CD4-positive, alpha-beta T cell (primary cell): Measurements from ENCODE around the gene PCDHB15. TPM values are rescaled to one million over a fixed set of nuclear protein-coding genes. Genes with fewer than 3 reads are reported as not detected.
"Not testable (repeated sequence)": the region's sequence is repeated elsewhere in the genome, so short reads cannot be mapped to it uniquely, and the experiment has no call there.

Experiments used
- ATAC-seq: fragments of 200-7000 bp; cut with Tn5 transposase; one replicate; pipeline ENCODE4 v1.10.0; 2022; ENCODE audit warnings: mild to moderate bottlenecking; ENCODE audit not compliant: poor library complexity
- CTCF ChIA-PET: fragments of 350-600 bp; sonication (Branson Sonifier 250); formaldehyde crosslinking; loops from one replicate; lab custom pipeline; 2021; ENCODE audit warnings: antibody characterized with exemption, inconsistent platforms; lab: Charles Lee
- POLR2A ChIA-PET: fragments of 350-600 bp; sonication (Branson Sonifier 250); formaldehyde crosslinking; loops from one replicate; lab custom pipeline; 2021; ENCODE audit warnings: antibody characterized with exemption, inconsistent platforms; lab: Charles Lee
- DNase-seq, 14 experiments: peaks; one replicate each; pipeline ENCODE4 v3.0.0-alpha.2; 2013 to 2020; ENCODE audit warnings: mixed read lengths in 2 of 14
- H3K27ac ChIP-seq, 2 donors: one replicate each; pipeline versions ENCODE4 v1.5.1 to v1.7.0; 2013; ENCODE audit warnings: low read length in 2 of 2, low read depth in 1 of 2, mild to moderate bottlenecking in 1 of 2
- H3K27me3 ChIP-seq, 2 experiments: 1 replicate in 1 of 2; 2 replicates in 1 of 2; pipeline versions ENCODE4 v1.6.1 to v1.7.0; 2013; ENCODE audit warnings: low read length in 2 of 2, control low read depth in 1 of 2, mild to moderate bottlenecking in 1 of 2, moderate library complexity in 1 of 2; ENCODE audit not compliant: insufficient read depth in 2 of 2, control insufficient read depth in 1 of 2
- H3K36me3 ChIP-seq: one replicate; pipeline ENCODE4 v1.6.1; 2013; ENCODE audit warnings: low read length, control low read depth; ENCODE audit not compliant: insufficient read depth
- H3K4me1 ChIP-seq: one replicate; pipeline ENCODE4 v1.6.1; 2013; ENCODE audit warnings: low read length, control low read depth; ENCODE audit not compliant: insufficient read depth
- H3K4me3 ChIP-seq: one replicate; pipeline ENCODE4 v1.5.1; 2013; ENCODE audit warnings: mild to moderate bottlenecking, low read length, moderate library complexity
- H3K9me3 ChIP-seq, 2 experiments: 1 replicate in 1 of 2; 2 replicates in 1 of 2; pipeline versions ENCODE4 v1.6.1 to v1.7.0; 2013; ENCODE audit warnings: low read length in 2 of 2, mild to moderate bottlenecking in 2 of 2, control low read depth in 1 of 2, moderate library complexity in 1 of 2; ENCODE audit not compliant: control insufficient read depth in 1 of 2, insufficient read depth in 1 of 2
- H3K27ac Mint-ChIP-seq: one replicate; pipeline ENCODE4 v1.8.0; 2020; ENCODE audit warnings: mixed read lengths
- H3K27me3 Mint-ChIP-seq: one replicate; pipeline ENCODE4 v1.8.0; 2021; ENCODE audit warnings: mixed read lengths
- H3K36me3 Mint-ChIP-seq: one replicate; pipeline ENCODE4 v1.8.0; 2021; ENCODE audit warnings: low read depth, mixed read lengths
- H3K4me1 Mint-ChIP-seq: one replicate; pipeline ENCODE4 v1.8.0; 2021; ENCODE audit warnings: low read depth, mixed read lengths
- H3K4me3 Mint-ChIP-seq: one replicate; pipeline ENCODE4 v1.8.0; 2020; ENCODE audit warnings: mild to moderate bottlenecking, mixed read lengths
- H3K9me3 Mint-ChIP-seq: one replicate; pipeline ENCODE4 v1.8.0; 2020; ENCODE audit warnings: mixed read lengths
- CTCF ChIP-seq: fragments of 200-600 bp; IDR thresholded peaks from one replicate; pipeline ENCODE4 v1.8.0; 2022; ENCODE audit warnings: antibody characterized with exemption, mild to moderate bottlenecking
- intact Hi-C, 2 experiments: fragments of 100-400 bp; cut with DNase I in 1 of 2; cut with micrococcal nuclease in 1 of 2; formaldehyde crosslinking; loops; one replicate each; pipeline versions ENCODE4 v1.15.1 to v1.9.0; 2023 to 2025; cut with DNase I, micrococcal nuclease
- total RNA-seq, 174 experiments: library from RNA in 2 of 174; stranded (reverse) in 2 of 174; gene quantifications; one replicate each; pipeline ENCODE4 v1.2.3 and lab custom pipeline; 2021 to 2026

Gene PCDHB15
- total RNA-seq, 2 experiments from 2014 or later = not detected

GRCh38 chr5:141241496-141241895 is 3.7 kb upstream of the PCDHB15 start:
- peaks cover 37 to 56% of the 10 kb centered on the region in 2 experiments for H3K27me3 ChIP-seq
- peaks cover 69% of the 10 kb centered on the region for H3K27me3 Mint-ChIP-seq
- CTCF ChIA-PET = no interaction called here

GRCh38 chr5:141246971-141247370 is 1.8 kb downstream of the PCDHB15 start:
- H3K4me3 ChIP-seq, DNase-seq, POLR2A ChIA-PET, intact Hi-C loops, H3K4me1 Mint-ChIP-seq, H3K36me3 ChIP-seq, H3K27ac ChIP-seq, H3K27ac Mint-ChIP-seq, H3K4me1 ChIP-seq, H3K4me3 Mint-ChIP-seq, CTCF ChIA-PET, ATAC-seq: not testable (repeated sequence)
- Mint-ChIP-seq H3K36me3 (peaks cover 40% of the 10 kb centered on the region), H3K27me3 (peaks cover 43% of the 10 kb centered on the region), H3K9me3 (peaks cover 13% of the 10 kb centered on the region)
- peaks cover 21 to 24% of the 10 kb centered on the region in 2 experiments for H3K27me3 ChIP-seq
- peaks cover 39 to 81% of the 10 kb centered on the region in 2 experiments for H3K9me3 ChIP-seq

More at GRCh38 chr5:141241496-141241895, 3.7 kb upstream of the PCDHB15 start:
- intact Hi-C loops = no loop called here
- DNase-seq (no peak), ATAC-seq (no peak)
- Histone ChIP-seq H3K36me3 (no peaks in the 10 kb centered on the region), H3K9me3 (peaks cover 40 to 85% of the 10 kb centered on the region in 2 experiments), H3K4me3 (no peak overlapping the region), H3K27ac (no peak overlapping the region), H3K4me1 (peaks cover 3% of the 10 kb centered on the region)
- peaks cover 9% of the 10 kb centered on the region for H3K9me3 Mint-ChIP-seq
- POLR2A ChIA-PET = no interaction called here
- no peak overlapping the region for H3K27ac Mint-ChIP-seq
- peaks cover 4% of the 10 kb centered on the region for H3K4me1 Mint-ChIP-seq
- H3K4me3 Mint-ChIP-seq = no peak overlapping the region
- H3K36me3 Mint-ChIP-seq = peaks cover 48% of the 10 kb centered on the region
- TF ChIP-seq CTCF = no peak

- peaks cover 13% of the 10 kb centered on the region for H3K9me3 Mint-ChIP-seq
- POLR2A ChIA-PET, ATAC-seq, CTCF ChIA-PET, H3K4me1 ChIP-seq, H3K4me3 ChIP-seq, H3K27ac ChIP-seq, H3K4me3 Mint-ChIP-seq, H3K36me3 ChIP-seq, H3K27ac Mint-ChIP-seq, intact Hi-C loops, H3K4me1 Mint-ChIP-seq, DNase-seq: not testable (repeated sequence)
- Histone ChIP-seq H3K27me3 (peaks cover 21 to 23% of the 10 kb centered on the region in 2 experiments), H3K9me3 (peaks cover 38 to 80% of the 10 kb centered on the region in 2 experiments)
- H3K27me3 Mint-ChIP-seq = peaks cover 40% of the 10 kb centered on the region
- H3K36me3 Mint-ChIP-seq = peaks cover 40% of the 10 kb centered on the region
Measured at GRCh38 chr5:141247434-141247833, 2.2 kb downstream of the PCDHB15 start.

DNA sequence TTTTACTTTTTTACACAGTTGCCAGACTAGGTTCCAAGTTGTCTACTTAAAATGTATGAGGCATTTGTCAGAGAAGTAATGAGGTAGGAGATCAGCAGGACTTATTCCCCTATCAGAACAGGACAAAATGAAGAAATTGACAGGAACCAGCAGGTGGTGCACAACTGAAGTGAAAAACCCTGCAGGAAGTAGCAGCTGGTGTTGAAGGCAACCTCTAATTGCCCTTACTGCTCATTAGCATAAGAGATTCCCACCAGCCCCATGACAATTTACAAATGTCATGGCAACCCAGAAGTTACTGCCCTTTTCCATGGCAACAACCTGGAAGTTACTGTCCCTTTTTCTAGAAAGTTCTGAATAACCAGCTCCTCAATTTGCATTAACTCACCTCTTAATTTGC is 5.4 kb downstream of the PCDHB15 start:
- no peak for DNase-seq
- no peaks in the 10 kb centered on the region for H3K36me3 ChIP-seq
- Mint-ChIP-seq H3K9me3 (peaks cover 17% of the 10 kb centered on the region), H3K27me3 (peaks cover 13% of the 10 kb centered on the region), H3K36me3 (peaks cover 31% of the 10 kb centered on the region), H3K4me1 (no peaks in the 10 kb centered on the region), H3K27ac (no peak overlapping the region), H3K4me3 (no peak overlapping the region)
- H3K4me1 ChIP-seq = no peaks in the 10 kb centered on the region
- H3K27me3 ChIP-seq = peaks cover 5 to 6% of the 10 kb centered on the region in 2 experiments
- H3K9me3 ChIP-seq = peaks cover 23 to 85% of the 10 kb centered on the region in 2 experiments
- no peak overlapping the region for H3K27ac ChIP-seq
- H3K4me3 ChIP-seq = no peak overlapping the region
- ATAC-seq = no peak
- ChIA-PET CTCF (no interaction called here), POLR2A (no interaction called here)
- intact Hi-C loops = no loop called here
- TF ChIP-seq CTCF = no peak
